IPS-15b (cell line): ENCODE data around the gene TRPM2.

Experiments
- H3K27me3 ChIP-seq: one replicate; pipeline ENCODE4 v1.6.1; 2013; ENCODE audit warnings: low read length; ENCODE audit not compliant: control insufficient read depth, insufficient read depth
- H3K36me3 ChIP-seq: one replicate; pipeline ENCODE4 v1.6.1; 2013; ENCODE audit warnings: low read length; ENCODE audit not compliant: control insufficient read depth, insufficient read depth
- H3K4me1 ChIP-seq: one replicate; pipeline ENCODE4 v1.6.1; 2013; ENCODE audit warnings: mild to moderate bottlenecking, low read length; ENCODE audit not compliant: control insufficient read depth, insufficient read depth
- H3K4me3 ChIP-seq: one replicate; pipeline ENCODE4 v1.5.1; 2013; ENCODE audit warnings: low read depth, low read length
- H3K9ac ChIP-seq: one replicate; pipeline ENCODE4 v1.6.1; 2013; ENCODE audit warnings: low read depth, mild to moderate bottlenecking, low read length
- H3K9me3 ChIP-seq: one replicate; pipeline ENCODE4 v1.6.1; 2013; ENCODE audit warnings: mild to moderate bottlenecking, low read length; ENCODE audit not compliant: control insufficient read depth, insufficient read depth

TRPM2 gene

GRCh38 chr21:44458971-44459711, 105.7 kb downstream of the TRPM2 start:
- Histone ChIP-seq H3K27me3 (peaks cover 2% of the 10 kb centered on the region), H3K9ac (no peak overlapping the region), H3K4me3 (no peak overlapping the region), H3K9me3 (no peaks in the 10 kb centered on the region), H3K36me3 (peaks cover 5% of the 10 kb centered on the region), H3K4me1 (no peaks in the 10 kb centered on the region)

- no peak overlapping the region for H3K4me3 ChIP-seq
- no peaks in the 10 kb centered on the region for H3K4me1 ChIP-seq
- no peaks in the 10 kb centered on the region for H3K27me3 ChIP-seq
- no peaks in the 10 kb centered on the region for H3K9me3 ChIP-seq
- peaks cover 5% of the 10 kb centered on the region for H3K36me3 ChIP-seq
- H3K9ac ChIP-seq, result no peak overlapping the region
These were observed 106.5 kb downstream of the TRPM2 start for GRCh38 chr21:44459712-44460440.

GRCh38 chr21:44460441-44460755, 107.0 kb downstream of the TRPM2 start:
- Histone ChIP-seq H3K4me3 (no peak overlapping the region), H3K9ac (no peak overlapping the region), H3K27me3 (no peaks in the 10 kb centered on the region), H3K9me3 (no peaks in the 10 kb centered on the region), H3K36me3 (peaks cover 5% of the 10 kb centered on the region), H3K4me1 (no peaks in the 10 kb centered on the region)

DNA sequence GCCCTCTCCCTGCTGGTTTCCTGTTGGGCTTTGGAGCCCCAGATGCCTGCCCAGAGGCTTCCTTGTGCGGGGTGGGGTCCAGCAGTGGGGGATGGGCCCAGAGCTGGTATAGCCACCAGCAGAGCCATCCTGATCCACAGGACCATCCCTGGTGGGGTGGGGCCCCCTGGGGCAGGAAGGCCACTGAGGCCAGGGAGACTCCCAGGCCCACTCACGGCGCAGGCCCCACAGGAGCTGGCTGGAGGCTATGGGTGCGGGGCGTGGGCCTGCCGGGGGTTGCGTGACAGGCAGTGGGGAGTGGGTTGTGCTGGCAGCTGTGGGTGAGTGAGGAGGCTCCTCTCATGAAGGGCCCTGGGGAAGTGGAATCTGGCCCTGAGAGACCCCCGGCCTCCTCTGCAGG, 107.6 kb downstream of the TRPM2 start:
- H3K4me1 ChIP-seq, result no peaks in the 10 kb centered on the region
- H3K27me3 ChIP-seq, result no peaks in the 10 kb centered on the region
- no peak overlapping the region for H3K4me3 ChIP-seq
- H3K9ac ChIP-seq, result no peak overlapping the region
- H3K36me3 ChIP-seq, result peaks cover 5% of the 10 kb centered on the region
- no peaks in the 10 kb centered on the region for H3K9me3 ChIP-seq

DNA sequence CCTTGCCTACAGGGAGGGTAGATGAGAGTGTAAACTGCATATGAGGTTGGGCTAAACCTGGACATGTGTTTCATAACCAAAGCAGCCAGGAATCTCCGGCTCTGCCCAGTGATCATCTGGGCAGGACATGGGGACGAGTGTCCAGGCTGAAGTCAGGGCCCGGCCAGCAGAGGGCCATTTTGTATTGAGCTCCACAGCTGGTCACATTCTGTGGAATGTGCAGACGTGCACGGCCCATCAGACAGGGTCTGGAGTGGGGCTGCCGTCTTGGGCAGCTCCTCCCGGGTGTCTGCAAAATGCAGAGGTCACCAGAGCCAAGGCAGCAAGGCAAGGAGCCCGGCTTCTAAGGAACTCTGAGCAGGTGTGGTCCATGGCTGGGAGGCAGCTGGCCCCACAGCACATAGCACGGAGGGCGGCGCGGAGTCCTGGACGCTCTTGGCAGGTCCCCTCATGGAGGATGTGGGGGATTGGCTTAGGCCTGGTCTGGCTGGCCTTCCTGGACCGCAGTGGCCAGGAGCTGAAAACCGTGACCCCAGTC, 108.1 kb downstream of the TRPM2 start:
- no peaks in the 10 kb centered on the region for H3K27me3 ChIP-seq
- H3K9ac ChIP-seq, result no peak overlapping the region
- H3K9me3 ChIP-seq, result no peaks in the 10 kb centered on the region
- no peaks in the 10 kb centered on the region for H3K4me1 ChIP-seq
- peaks cover 5% of the 10 kb centered on the region for H3K36me3 ChIP-seq
- H3K4me3 ChIP-seq, result no peak overlapping the region

- no peak overlapping the region for H3K4me3 ChIP-seq
- no peaks in the 10 kb centered on the region for H3K4me1 ChIP-seq
- H3K27me3 ChIP-seq, result no peaks in the 10 kb centered on the region
- peaks cover 1% of the 10 kb centered on the region for H3K36me3 ChIP-seq
- no peak overlapping the region for H3K9ac ChIP-seq
- no peaks in the 10 kb centered on the region for H3K9me3 ChIP-seq
These were observed 108.8 kb downstream of the TRPM2 start for GRCh38 chr21:44462086-44462833.

- H3K36me3 ChIP-seq, result no peaks in the 10 kb centered on the region
These were observed 109.4 kb downstream of the TRPM2 start for GRCh38 chr21:44462834-44463200.

GRCh38 chr21:44463724-44464123, 110.3 kb downstream of the TRPM2 start:
- H3K36me3 ChIP-seq, result no peaks in the 10 kb centered on the region
- no peak overlapping the region for H3K9ac ChIP-seq
- H3K4me1 ChIP-seq, result no peaks in the 10 kb centered on the region

More at GRCh38 chr21:44462834-44463200, 109.4 kb downstream of the TRPM2 start:
- Histone ChIP-seq H3K27me3 (no peaks in the 10 kb centered on the region), H3K9ac (no peak overlapping the region), H3K4me3 (no peak overlapping the region), H3K9me3 (no peaks in the 10 kb centered on the region), H3K4me1 (no peaks in the 10 kb centered on the region)

GRCh38 chr21:44464351-44464750, 110.9 kb downstream of the TRPM2 start:
- H3K4me1 ChIP-seq, result no peaks in the 10 kb centered on the region
- H3K36me3 ChIP-seq, result no peaks in the 10 kb centered on the region
- H3K9ac ChIP-seq, result no peak overlapping the region
- no peaks in the 10 kb centered on the region for H3K9me3 ChIP-seq
- no peaks in the 10 kb centered on the region for H3K27me3 ChIP-seq
- no peak overlapping the region for H3K4me3 ChIP-seq

More at GRCh38 chr21:44463724-44464123, 110.3 kb downstream of the TRPM2 start:
- Histone ChIP-seq H3K9me3 (no peaks in the 10 kb centered on the region), H3K27me3 (no peaks in the 10 kb centered on the region), H3K4me3 (no peak overlapping the region)

GRCh38 chr21:44466351-44466954, 113.0 kb downstream of the TRPM2 start:
- Histone ChIP-seq H3K9ac (no peak overlapping the region), H3K4me1 (no peaks in the 10 kb centered on the region), H3K27me3 (no peaks in the 10 kb centered on the region), H3K36me3 (no peaks in the 10 kb centered on the region), H3K9me3 (no peaks in the 10 kb centered on the region), H3K4me3 (no peak overlapping the region)

- Histone ChIP-seq H3K4me3 (no peak overlapping the region), H3K9me3 (no peaks in the 10 kb centered on the region), H3K4me1 (no peaks in the 10 kb centered on the region), H3K9ac (no peak overlapping the region), H3K27me3 (no peaks in the 10 kb centered on the region), H3K36me3 (no peaks in the 10 kb centered on the region)
These were observed 113.8 kb downstream of the TRPM2 start for GRCh38 chr21:44466996-44467858.
